DND-41 (cell line): ENCODE measurements around the gene TAF6L.

Source experiments
- CTCF ChIP-seq: IDR thresholded peaks from 2 replicates; pipeline ENCODE4 v1.5.1; 2012; ENCODE audit warnings: borderline replicate concordance, low read length, moderate library complexity, mild to moderate bottlenecking; ENCODE audit not compliant: poor library complexity, severe bottlenecking; ENCODE audit errors: extremely low read depth
- EZH2 ChIP-seq: IDR thresholded peaks from 3 replicates; pipeline ENCODE4 v1.6.1; 2012; ENCODE audit warnings: borderline replicate concordance, low read depth, mild to moderate bottlenecking, moderate library complexity, low read length, inconsistent platforms; ENCODE audit not compliant: severe bottlenecking

- no peak for TF ChIP-seq CTCF
- no peak for TF ChIP-seq EZH2
Observed at GRCh38 chr11:62725646-62726045, 45.5 kb upstream of the TAF6L start.
